Effector CD8-positive, alpha-beta T cell (primary cell): Measurements from ENCODE around the gene FAM219B.

Source experiments
- DNase-seq: peaks from one replicate; lab custom pipeline; 2025; lab: John Stamatoyannopoulos, UW

Gene FAM219B

DNA sequence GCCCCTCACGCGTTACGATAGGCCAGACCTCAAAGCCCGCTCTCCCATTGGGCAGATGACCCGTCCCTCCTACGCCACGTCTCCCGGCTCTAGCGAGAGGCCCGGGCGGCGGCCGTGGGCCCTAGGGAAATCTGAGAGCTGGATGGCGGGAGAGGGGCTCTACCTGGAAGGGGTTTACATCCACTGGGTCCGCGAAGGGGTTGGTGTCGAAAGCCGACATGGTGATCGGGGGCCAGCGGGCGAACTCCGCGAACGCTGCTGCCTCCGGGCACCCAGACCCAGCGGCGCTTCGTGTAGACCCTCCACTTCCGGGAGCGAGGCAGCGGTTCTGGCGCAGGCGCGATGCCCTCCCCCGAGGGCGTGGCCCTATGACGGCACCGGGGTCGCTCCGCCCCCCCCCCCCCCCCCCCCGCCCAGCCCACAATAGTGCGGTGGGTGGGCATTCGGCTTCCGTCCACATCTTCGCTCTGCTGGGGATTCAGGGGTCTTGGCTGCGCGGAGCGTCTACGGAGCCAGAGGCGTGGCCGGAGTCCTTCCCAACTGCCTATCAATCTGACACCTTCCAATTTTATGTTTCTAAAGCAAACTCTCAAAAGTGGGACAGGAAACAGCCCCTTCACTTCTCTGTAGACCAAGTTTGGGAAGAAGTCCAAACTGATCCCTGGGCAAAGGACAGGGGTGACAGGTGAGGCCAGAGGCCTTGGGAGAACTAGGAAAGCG is 33.5 kb downstream of the FAM219B start, which contains the start of gene SCAMP2:
TSS of gene SCAMP2 (minus strand) at position 330 of the 720 bp plus-strand sequence. CDS start at position 220, 110 bp downstream.
- DNase-seq, result peak; percentile 85

DNA sequence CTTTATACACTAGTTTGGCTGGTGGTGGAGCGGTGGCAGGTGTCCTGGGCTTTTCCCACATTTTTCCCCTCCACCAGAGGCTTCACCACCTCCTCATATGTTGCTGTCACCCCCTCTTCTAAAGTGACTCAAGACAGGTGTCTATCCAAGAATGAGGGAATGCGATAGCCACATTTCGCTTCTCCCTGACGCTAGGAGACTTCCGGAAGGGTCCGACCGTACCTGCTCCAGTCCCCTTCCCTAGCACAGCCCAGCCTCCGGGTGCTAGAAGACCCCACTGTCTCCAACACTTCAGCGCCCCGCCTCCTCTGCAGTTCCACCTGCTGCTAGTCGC is 34.0 kb downstream of the FAM219B start:
- no peak for DNase-seq

- DNase-seq, result no peak
These were observed 36.0 kb downstream of the FAM219B start for GRCh38 chr15:74870436-74871215.

GRCh38 chr15:74869726-74870407 is 36.8 kb downstream of the FAM219B start:
- DNase-seq, result no peak

- no peak for DNase-seq
These were observed 37.3 kb downstream of the FAM219B start for GRCh38 chr15:74869372-74869725.

GRCh38 chr15:74868059-74868458 is 38.6 kb downstream of the FAM219B start:
- DNase-seq, result no peak

- no peak for DNase-seq
These were observed 39.1 kb downstream of the FAM219B start for GRCh38 chr15:74867466-74868038.

GRCh38 chr15:74866090-74866489 is 40.6 kb downstream of the FAM219B start:
- no peak for DNase-seq

- DNase-seq, result no peak
These were observed 41.3 kb downstream of the FAM219B start for GRCh38 chr15:74865316-74865715.

DNA sequence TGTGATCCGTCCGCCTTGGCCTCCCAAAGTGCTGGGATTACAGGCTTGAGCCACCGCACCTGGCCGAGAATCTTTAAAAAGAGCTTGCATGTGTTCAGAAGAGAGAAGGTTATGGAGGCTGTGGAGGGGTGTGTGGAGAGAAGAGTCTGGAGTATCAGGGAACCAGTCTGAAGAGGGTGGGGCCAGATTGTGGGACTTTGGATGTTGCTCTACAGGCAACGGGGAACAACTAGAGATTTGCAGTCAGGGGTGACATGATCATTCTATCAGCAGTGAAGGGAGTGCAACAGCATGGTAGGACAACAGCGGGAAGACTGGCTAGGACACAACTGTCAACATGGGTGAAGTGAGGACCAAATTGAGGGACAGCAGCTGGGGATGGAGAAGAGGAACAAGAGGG is 42.4 kb downstream of the FAM219B start:
- no peak for DNase-seq

DNA sequence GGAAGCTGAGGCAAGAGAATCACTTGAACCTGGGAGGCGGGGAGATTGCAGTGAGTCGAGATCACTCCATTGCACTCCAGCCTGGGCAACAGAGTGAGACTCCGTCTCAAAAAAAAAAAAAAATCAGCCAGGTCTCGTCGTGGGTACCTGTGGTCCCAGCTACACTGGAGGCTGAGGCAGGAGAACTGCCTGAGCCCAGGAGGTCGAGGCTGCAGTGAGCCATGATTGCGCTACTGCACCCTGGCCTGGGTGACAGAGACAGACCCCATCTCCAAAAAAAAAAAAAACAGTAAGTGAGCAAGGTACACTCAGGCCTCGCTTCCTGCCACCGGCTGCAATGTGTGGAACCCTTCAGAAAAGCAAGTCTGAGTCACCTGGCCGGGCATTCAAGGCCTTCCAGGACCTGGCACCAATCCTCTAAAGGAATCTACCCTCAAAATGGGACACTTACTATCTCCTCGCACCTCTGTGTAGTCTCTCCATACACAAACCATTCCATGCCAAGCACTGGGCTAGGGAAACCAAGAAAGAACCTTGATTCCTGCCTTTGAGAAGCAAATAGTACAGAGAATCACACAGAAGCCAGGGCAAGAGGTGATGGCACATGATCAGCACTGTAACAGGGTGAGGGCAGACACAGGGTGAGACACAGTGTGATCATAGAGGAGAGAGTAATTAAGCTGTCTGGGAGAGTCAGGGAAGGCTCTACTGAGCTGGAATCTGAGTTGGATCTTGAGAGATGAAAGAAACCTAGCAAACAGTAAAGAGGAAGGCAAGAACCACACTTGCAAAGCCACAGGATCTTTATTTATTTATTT is 43.2 kb downstream of the FAM219B start:
- no peak for DNase-seq

- no peak for DNase-seq
These were observed 48.3 kb downstream of the FAM219B start for GRCh38 chr15:74858369-74858740.

- DNase-seq, result no peak
These were observed 48.8 kb downstream of the FAM219B start for GRCh38 chr15:74857671-74858368.

- DNase-seq, result no peak
These were observed 49.5 kb downstream of the FAM219B start for GRCh38 chr15:74857082-74857655.

DNA sequence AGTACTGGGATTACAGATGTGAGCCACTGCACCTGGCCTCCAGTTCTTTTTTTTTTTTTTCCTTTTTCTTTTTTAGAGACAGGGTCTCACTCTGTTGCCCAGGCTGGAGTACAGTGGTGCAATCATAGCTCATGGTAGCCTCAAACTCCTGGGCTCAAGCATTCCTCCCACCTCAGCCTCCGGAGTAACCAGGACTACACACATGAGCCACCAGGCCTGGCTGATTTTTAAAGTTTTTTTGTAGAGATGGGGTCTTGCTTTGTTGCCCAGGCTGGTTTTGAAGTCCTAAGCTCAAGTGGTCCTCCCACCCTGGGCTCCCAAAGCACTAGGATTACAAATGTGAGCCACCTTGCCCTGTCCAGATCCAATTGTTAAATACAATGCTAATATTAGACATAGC is 50.1 kb downstream of the FAM219B start:
- no peak for DNase-seq

GRCh38 chr15:74855857-74856256 is 50.8 kb downstream of the FAM219B start:
- DNase-seq, result no peak

- DNase-seq, result no peak
These were observed 52.1 kb downstream of the FAM219B start for GRCh38 chr15:74854453-74855022.

DNA sequence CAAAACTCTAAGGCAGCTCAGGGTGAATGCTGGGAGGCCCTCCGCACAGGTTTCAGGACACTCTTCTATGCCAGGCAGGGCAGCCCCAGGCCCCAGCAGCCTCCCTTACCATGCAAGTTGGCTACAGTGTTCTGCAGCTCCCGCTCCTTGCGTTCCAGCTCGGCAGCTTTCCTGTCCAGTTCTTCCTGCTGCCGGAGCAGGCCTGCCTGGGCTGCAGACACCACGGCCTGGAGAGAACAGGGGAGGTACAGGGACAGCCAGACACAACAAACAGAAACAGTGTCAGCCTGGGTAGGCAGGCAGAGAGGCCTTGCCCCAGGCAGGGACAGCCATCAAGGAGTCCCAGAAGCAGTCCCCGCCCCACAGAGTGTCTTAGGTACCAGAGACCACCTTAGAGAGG is 54.7 kb downstream of the FAM219B start:
- no peak for DNase-seq

DNA sequence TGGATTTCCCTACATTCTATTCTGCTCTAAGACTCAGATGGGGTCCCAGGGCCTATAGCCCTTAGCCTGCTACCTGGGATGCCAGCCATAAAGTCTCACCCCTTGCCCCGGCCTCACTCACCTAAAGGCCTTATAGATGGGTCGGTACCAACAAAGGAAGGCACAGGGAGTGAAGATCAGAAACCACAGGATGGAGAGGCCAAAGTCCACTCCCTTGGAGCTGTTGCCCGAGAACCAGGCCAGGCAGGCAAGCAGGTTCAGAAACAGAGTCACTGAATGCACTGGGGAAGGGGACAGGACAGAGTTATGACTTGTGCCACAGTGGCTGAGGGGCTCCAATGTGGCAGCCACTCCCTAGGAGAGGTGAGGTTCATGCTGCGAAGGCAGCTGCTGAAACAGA is 56.3 kb downstream of the FAM219B start:
- no peak for DNase-seq
